ENCODE data around the gene MRPL53. TPM values are rescaled to one million over a fixed set of nuclear protein-coding genes. Genes with fewer than 3 reads are reported as not detected.

Gene MRPL53
- total and polyA plus RNA-seq, 2 of the 13 experiments (the other 11 are each of a cell fraction or from before 2014, with no cell fraction given): 34.3 to 51.9 TPM

DNA sequence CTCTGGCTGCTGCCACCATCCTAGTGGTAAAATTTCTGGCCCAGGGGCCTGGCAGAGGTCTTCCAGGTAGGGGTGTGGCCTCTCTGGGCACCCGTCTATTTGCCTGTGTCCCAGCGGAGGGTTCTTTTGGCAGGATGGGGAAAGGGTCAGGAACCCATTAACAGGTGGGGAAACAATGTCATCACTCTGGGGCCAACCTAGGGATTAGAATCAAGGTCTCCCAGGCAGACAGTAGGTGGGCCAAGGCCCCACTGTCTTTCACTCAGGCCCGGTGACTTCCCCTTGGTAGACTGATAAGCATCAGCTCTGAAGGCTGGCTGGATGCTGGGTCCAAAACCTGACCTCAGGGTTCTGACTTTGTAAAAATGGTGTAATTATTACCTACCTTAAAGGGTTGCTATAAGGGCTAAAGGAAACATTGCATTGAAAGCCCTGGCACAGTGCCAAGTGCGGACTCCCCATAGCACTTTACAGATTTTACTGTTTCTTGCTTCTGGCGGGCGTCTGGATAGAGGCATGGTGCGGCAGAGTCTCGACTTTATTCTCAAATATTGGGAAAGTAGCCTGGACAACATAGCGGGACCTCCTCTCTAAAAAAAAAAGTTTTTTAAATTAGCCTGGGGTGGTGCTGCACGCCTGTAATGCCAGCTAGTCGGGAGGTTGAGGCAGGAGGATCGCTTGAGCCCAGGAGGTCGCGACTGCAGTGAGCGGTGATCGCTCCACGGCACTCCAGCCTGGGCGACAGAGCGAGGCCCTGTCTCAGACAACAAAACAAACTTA is 24.7 kb upstream of the MRPL53 start (continued):
- TF ChIP-seq ZIK1 (CRISPR knock-in tag; IDR thresholded peaks at IDR 0.05; ENCODE audit: borderline replicate concordance, low read depth) (no peak), ZNF777 (CRISPR knock-in tag; IDR thresholded peaks at IDR 0.05) (0 out of 2 replicates have a peak, but pooled peaks have one; percentile 3), ZNF614 (CRISPR knock-in tag; IDR thresholded peaks at IDR 0.05; ENCODE audit: borderline replicate concordance) (peak; percentile 16; the same call in 1 of the 2 replicates), ELF3 (CRISPR knock-in tag; IDR thresholded peaks at IDR 0.05) (no peak; the same call in 1 of the 2 replicates), ZNF232 (CRISPR knock-in tag; IDR thresholded peaks at IDR 0.05; ENCODE audit: borderline replicate concordance) (no peak), PCBP1 (IDR thresholded peaks at IDR 0.05; ENCODE audit: borderline replicate concordance, low read depth, low read length) (no peak), KDM5B (CRISPR knock-in tag; IDR thresholded peaks at IDR 0.05; ENCODE audit: borderline replicate concordance) (no peak), ZNF468 (CRISPR knock-in tag; IDR thresholded peaks at IDR 0.05) (0 out of 2 replicates have a peak, but pooled peaks have one; percentile 39), TGIF2 (CRISPR knock-in tag; IDR thresholded peaks at IDR 0.05) (peak; percentile 55; the same call in 1 of the 2 replicates), PRPF4 (IDR thresholded peaks at IDR 0.05; ENCODE audit: low read depth, low read length, poor library complexity, severe bottlenecking) (no peak), SIX1 (CRISPR knock-in tag; IDR thresholded peaks at IDR 0.05; ENCODE audit: borderline replicate concordance) (no peak), YEATS2 (CRISPR knock-in tag; IDR thresholded peaks at IDR 0.05; ENCODE audit: borderline replicate concordance) (no peak), FOXJ3 (CRISPR knock-in tag; IDR thresholded peaks at IDR 0.05; ENCODE audit: borderline replicate concordance) (peak; percentile 66; the same call in 1 of the 2 replicates), ZNF296 (CRISPR knock-in tag; conservative IDR thresholded peaks at IDR 0.05) (no peak), RCOR2 (CRISPR knock-in tag; IDR thresholded peaks at IDR 0.05) (peak; percentile 51; the same call in 1 of the 2 replicates), REPIN1 (CRISPR knock-in tag; IDR thresholded peaks at IDR 0.05; ENCODE audit: borderline replicate concordance, low read depth) (no peak), ZNF432 (CRISPR knock-in tag; IDR thresholded peaks at IDR 0.05; ENCODE audit: borderline replicate concordance) (no peak), CREB1 (IDR thresholded peaks at IDR 0.05) (no peak), CREB1 (CRISPR knock-in tag; IDR thresholded peaks at IDR 0.05) (0 out of 2 replicates have a peak, but pooled peaks have one; percentile 46), ZSCAN21 (CRISPR knock-in tag; IDR thresholded peaks at IDR 0.05; ENCODE audit: borderline replicate concordance) (0 out of 2 replicates have a peak, but pooled peaks have one; percentile 39)
- TF ChIP-seq, protein P1, sequence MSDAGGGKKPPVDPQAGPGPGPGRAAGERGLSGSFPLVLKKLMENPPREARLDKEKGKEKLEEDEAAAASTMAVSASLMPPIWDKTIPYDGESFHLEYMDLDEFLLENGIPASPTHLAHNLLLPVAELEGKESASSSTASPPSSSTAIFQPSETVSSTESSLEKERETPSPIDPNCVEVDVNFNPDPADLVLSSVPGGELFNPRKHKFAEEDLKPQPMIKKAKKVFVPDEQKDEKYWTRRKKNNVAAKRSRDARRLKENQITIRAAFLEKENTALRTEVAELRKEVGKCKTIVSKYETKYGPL (CRISPR knock-in tag; IDR thresholded peaks at IDR 0.05): no peak
- TF ChIP-seq, protein P2, sequence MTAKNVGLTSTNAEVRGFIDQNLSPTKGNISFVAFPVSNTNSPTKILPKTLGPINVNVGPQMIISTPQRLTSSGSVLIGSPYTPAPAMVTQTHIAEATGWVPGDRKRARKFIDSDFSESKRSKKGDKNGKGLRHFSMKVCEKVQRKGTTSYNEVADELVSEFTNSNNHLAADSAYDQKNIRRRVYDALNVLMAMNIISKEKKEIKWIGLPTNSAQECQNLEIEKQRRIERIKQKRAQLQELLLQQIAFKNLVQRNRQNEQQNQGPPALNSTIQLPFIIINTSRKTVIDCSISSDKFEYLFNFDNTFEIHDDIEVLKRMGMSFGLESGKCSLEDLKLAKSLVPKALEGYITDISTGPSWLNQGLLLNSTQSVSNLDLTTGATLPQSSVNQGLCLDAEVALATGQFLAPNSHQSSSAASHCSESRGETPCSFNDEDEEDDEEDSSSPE (CRISPR knock-in tag; IDR thresholded peaks at IDR 0.05): no peak; the same call in 1 of the 2 replicates
- TF ChIP-seq, protein P3, sequence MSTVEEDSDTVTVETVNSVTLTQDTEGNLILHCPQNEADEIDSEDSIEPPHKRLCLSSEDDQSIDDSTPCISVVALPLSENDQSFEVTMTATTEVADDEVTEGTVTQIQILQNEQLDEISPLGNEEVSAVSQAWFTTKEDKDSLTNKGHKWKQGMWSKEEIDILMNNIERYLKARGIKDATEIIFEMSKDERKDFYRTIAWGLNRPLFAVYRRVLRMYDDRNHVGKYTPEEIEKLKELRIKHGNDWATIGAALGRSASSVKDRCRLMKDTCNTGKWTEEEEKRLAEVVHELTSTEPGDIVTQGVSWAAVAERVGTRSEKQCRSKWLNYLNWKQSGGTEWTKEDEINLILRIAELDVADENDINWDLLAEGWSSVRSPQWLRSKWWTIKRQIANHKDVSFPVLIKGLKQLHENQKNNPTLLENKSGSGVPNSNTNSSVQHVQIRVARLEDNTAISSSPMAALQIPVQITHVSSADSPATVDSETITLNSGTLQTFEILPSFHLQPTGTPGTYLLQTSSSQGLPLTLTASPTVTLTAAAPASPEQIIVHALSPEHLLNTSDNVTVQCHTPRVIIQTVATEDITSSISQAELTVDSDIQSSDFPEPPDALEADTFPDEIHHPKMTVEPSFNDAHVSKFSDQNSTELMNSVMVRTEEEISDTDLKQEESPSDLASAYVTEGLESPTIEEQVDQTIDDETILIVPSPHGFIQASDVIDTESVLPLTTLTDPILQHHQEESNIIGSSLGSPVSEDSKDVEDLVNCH (CRISPR knock-in tag; IDR thresholded peaks at IDR 0.05): peak; percentile 10; the same call in 1 of the 2 replicates
- TF ChIP-seq, protein P4, sequence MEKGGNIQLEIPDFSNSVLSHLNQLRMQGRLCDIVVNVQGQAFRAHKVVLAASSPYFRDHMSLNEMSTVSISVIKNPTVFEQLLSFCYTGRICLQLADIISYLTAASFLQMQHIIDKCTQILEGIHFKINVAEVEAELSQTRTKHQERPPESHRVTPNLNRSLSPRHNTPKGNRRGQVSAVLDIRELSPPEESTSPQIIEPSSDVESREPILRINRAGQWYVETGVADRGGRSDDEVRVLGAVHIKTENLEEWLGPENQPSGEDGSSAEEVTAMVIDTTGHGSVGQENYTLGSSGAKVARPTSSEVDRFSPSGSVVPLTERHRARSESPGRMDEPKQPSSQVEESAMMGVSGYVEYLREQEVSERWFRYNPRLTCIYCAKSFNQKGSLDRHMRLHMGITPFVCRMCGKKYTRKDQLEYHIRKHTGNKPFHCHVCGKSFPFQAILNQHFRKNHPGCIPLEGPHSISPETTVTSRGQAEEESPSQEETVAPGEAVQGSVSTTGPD (CRISPR knock-in tag; IDR thresholded peaks at IDR 0.05): no peak; the same call in 1 of the 2 replicates

All from HepG2 (cell line).